HepG2 (cell line): ENCODE results near the gene SNRPD2. TPM values are rescaled to one million over a fixed set of nuclear protein-coding genes. Genes with fewer than 3 reads are reported as not detected.
A peak's percentile ranks its signal among the peaks of the same experiment; 100 is the strongest.

Experiments
- ATAC-seq: fragments of 200-7000 bp; cut with Tn5 transposase; 3 replicates; pipeline ENCODE4 v1.9.1; 2020; ENCODE audit warnings: mild to moderate bottlenecking, moderate library complexity
- BruUV-seq: library from RNA; stranded (reverse); fragments of 400-500 nt; replicated peaks from 2 replicates; lab custom pipeline; 2021; lab: Mats Ljungman, UMichigan
- CTCF ChIA-PET: fragments of 300-600 bp; formaldehyde crosslinking; extraction: SDS; loops from one replicate; lab custom pipeline; 2021; ENCODE audit warnings: low total read pairs, inconsistent platforms, low intra/inter-chr PET ratio; lab: Yijun Ruan, JAX
- POLR2A ChIA-PET: fragments of 350-600 bp; sonication (Branson Sonifier 250); formaldehyde crosslinking; loops from one replicate; lab custom pipeline; 2020; ENCODE audit warnings: antibody characterized with exemption, inconsistent platforms; lab: Yijun Ruan, JAX
- DNase-seq: peaks from one replicate; pipeline ENCODE4 v3.0.0-alpha.2; 2015; ENCODE audit warnings: low spot score
- FAIRE-seq: peaks from 3 replicates; lab custom pipeline; 2011; peaks lifted over from hg19 to GRCh38; lab: Jason Lieb, UNC
- H2AFZ ChIP-seq: one replicate; pipeline ENCODE4 v1.6.1; 2011; ENCODE audit warnings: low read length, inconsistent platforms
- H3K27ac ChIP-seq: fragments of 300-600 bp; 3 replicates; pipeline ENCODE4 v1.8.0; 2011; ENCODE audit warnings: mixed run types, mild to moderate bottlenecking, mixed read lengths, low read length, inconsistent platforms; ENCODE audit not compliant: insufficient read depth; ENCODE audit errors: extremely low read length
- H3K27me3 ChIP-seq, 2 experiments: fragments of 200-600 bp in 1 of 2; 2 replicates in 1 of 2; 3 replicates in 1 of 2; pipeline versions ENCODE4 v1.6.0 to v1.8.0; 2011; ENCODE audit warnings: low read length in 2 of 2, mild to moderate bottlenecking in 2 of 2, moderate library complexity in 2 of 2, inconsistent platforms in 1 of 2; ENCODE audit not compliant: insufficient read depth in 2 of 2, control insufficient read depth in 1 of 2
- H3K36me3 ChIP-seq, 2 experiments: fragments of 200-600 bp in 1 of 2; replicated peaks in 1 of 2; 2 replicates in 1 of 2; 3 replicates in 1 of 2; pipeline versions ENCODE4 v1.5.1 to v1.8.0; 2011; ENCODE audit warnings: low read length in 2 of 2, inconsistent platforms in 1 of 2; ENCODE audit not compliant: insufficient read depth in 2 of 2, control insufficient read depth in 1 of 2
- H3K4me1 ChIP-seq: 2 replicates; pipeline ENCODE4 v1.5.1; 2012; ENCODE audit warnings: low read length, inconsistent platforms; ENCODE audit not compliant: insufficient read depth
- H3K4me2 ChIP-seq: 2 replicates; pipeline ENCODE4 v1.6.0; 2011; ENCODE audit warnings: low read depth, low read length, inconsistent platforms
- H3K4me3 ChIP-seq, 3 experiments: fragments of 200-600 bp in 1 of 3; sonication (generic), shearing (Covaris generic) in 1 of 3; replicated peaks in 1 of 3; 2 replicates each; pipeline ENCODE4 v1.5.1; 2011 to 2016; ENCODE audit warnings: low read length in 3 of 3, inconsistent platforms in 2 of 3, low read depth in 2 of 3, mild to moderate bottlenecking in 2 of 3, control low read depth in 1 of 3, mixed read lengths in 1 of 3; ENCODE audit not compliant: insufficient read depth in 1 of 3
- H3K79me2 ChIP-seq: one replicate; pipeline ENCODE4 v1.6.1; 2011; ENCODE audit warnings: low read length, inconsistent platforms; ENCODE audit not compliant: insufficient read depth
- H3K9ac ChIP-seq: 2 replicates; pipeline ENCODE4 v1.6.0; 2011; ENCODE audit warnings: mild to moderate bottlenecking, low read depth, low read length, inconsistent platforms; ENCODE audit not compliant: insufficient read depth
- H3K9me3 ChIP-seq: 2 replicates; pipeline ENCODE4 v1.5.1; 2012; ENCODE audit warnings: mild to moderate bottlenecking, low read length
- H4K20me1 ChIP-seq: 2 replicates; pipeline ENCODE4 v1.6.0; 2011; ENCODE audit warnings: inconsistent platforms, mild to moderate bottlenecking, low read length, moderate library complexity; ENCODE audit not compliant: insufficient read depth
- CHD2 ChIP-seq: IDR thresholded peaks from 2 replicates; pipeline ENCODE4 v1.6.1; 2011; ENCODE audit warnings: low read depth, low read length, improper control_type of control experiment
- HIVEP1 ChIP-seq: sonication (generic); formaldehyde crosslinking; IDR thresholded peaks from 2 replicates; pipeline ENCODE4 v1.4.0; 2020; ENCODE audit warnings: mild to moderate bottlenecking, missing genetic modification reagents
- NRL ChIP-seq: sonication (generic); formaldehyde crosslinking; IDR thresholded peaks from 2 replicates; pipeline ENCODE4 v1.5.0; 2020; ENCODE audit warnings: missing genetic modification reagents, mild to moderate bottlenecking, moderate library complexity, borderline replicate concordance
- REST ChIP-seq, 2 experiments: IDR thresholded peaks; 2 replicates each; pipeline ENCODE4 v1.6.1; 2011 to 2012; ENCODE audit warnings: low read length in 2 of 2, borderline replicate concordance in 1 of 2, low read depth in 1 of 2, mild to moderate bottlenecking in 1 of 2, moderate library complexity in 1 of 2
- ZBTB37 ChIP-seq: sonication (generic); formaldehyde crosslinking; IDR thresholded peaks from 2 replicates; pipeline ENCODE4 v1.4.0; 2020; ENCODE audit warnings: mild to moderate bottlenecking, missing genetic modification reagents
- ZNF24 ChIP-seq: fragments of 450-650 bp; IDR thresholded peaks from 2 replicates; pipeline ENCODE4 v1.6.1; 2017; ENCODE audit warnings: antibody characterized with exemption, mild to moderate bottlenecking
- ZNF891 ChIP-seq: sonication (generic); formaldehyde crosslinking; IDR thresholded peaks from 2 replicates; pipeline ENCODE4 v1.5.0; 2020; ENCODE audit warnings: mild to moderate bottlenecking, missing genetic modification reagents
- ZSCAN29 ChIP-seq: sonication (generic); formaldehyde crosslinking; conservative IDR thresholded peaks from 2 replicates; pipeline ENCODE4 v1.4.0; 2020; ENCODE audit warnings: mild to moderate bottlenecking, missing genetic modification reagents
- WGBS: methylation state at CpG from one replicate; pipeline ENCODE4 v1.1.6; 2017; ENCODE audit warnings: low lambda C conversion rate; 5-methylcytosine and 5-hydroxymethylcytosine counted together
- in situ Hi-C: cut with HindIII; loops from 2 replicates; pipeline ENCODE4 v1.10.0; 2017; ENCODE audit warnings: low pct_unique_long_range_greater_than_20kb; ENCODE audit not compliant: extremely low pct_ligation_motif_present
- intact Hi-C: fragments of 100-400 bp; cut with micrococcal nuclease; formaldehyde crosslinking; loops from one replicate; pipeline ENCODE4 v1.10.0; 2022; ENCODE audit not compliant: unreplicated experiment
- polyA plus RNA-seq, 8 experiments: library from polyadenylated mRNA; depleted of rRNA in 3 of 8; stranded (reverse) in 7 of 8; unstranded in 1 of 8; fragments of >200 nt; fragmentation: Illumina TruSeq in 4 of 8; extraction: Trizol in 4 of 8; gene quantifications; 2 replicates each; pipeline versions ENCODE4 v1.2.1 to v1.2.3, GENCODE V29; 2011 to 2016; ENCODE audit warnings: low read depth in 4 of 8, missing spikeins in 1 of 8, mixed read lengths in 1 of 8; ENCODE audit not compliant: insufficient read depth in 1 of 8
- total RNA-seq, 5 experiments: library from RNA; depleted of rRNA; stranded (reverse); fragments of >200 nt; fragmentation: Illumina TruSeq; extraction: Trizol; gene quantifications; 2 replicates each; pipeline ENCODE4 v1.2.3, GENCODE V29; 2016; ENCODE audit warnings: low read depth in 1 of 5

SNRPD2 gene
- total and polyA plus RNA-seq, 2 of the 13 experiments (the other 11 are each of a cell fraction or from before 2014, with no cell fraction given), result 299 to 485 TPM

GRCh38 chr19:45646345-45646698, 45.4 kb downstream of the SNRPD2 start:
- TF ChIP-seq ZNF891 (CRISPR knock-in tag), result no peak
- TF ChIP-seq HIVEP1 (CRISPR knock-in tag), result no peak
- TF ChIP-seq ZBTB37, result no peak
- peak in 1 of 2 experiments; percentile 73; a peak in 2 of 4 replicates for TF ChIP-seq REST (IDR thresholded peaks at IDR 0.05; ENCODE audit: borderline replicate concordance in 1 of 2, low read depth in 1 of 2, low read length in 2 of 2)
- TF ChIP-seq NRL, result no peak
- TF ChIP-seq ZNF24, result peak; percentile 35; the same call in 1 of the 2 replicates
- no peak for TF ChIP-seq CHD2
- TF ChIP-seq ZSCAN29, result no peak
- WGBS, result 25% methylated on average over 8 of the region's 9 CpGs
- Histone ChIP-seq H3K79me2 (no peaks in the 10 kb centered on the region), H3K4me3 (no peak overlapping the region), H3K4me1 (peaks cover 40% of the 10 kb centered on the region), H4K20me1 (no peaks in the 10 kb centered on the region), H3K27me3 (peaks cover 0 to 11% of the 10 kb centered on the region in 2 experiments; a peak in 2 of 5 replicates), H3K4me2 (peak overlapping the region; percentile 56), H3K9ac (no peak overlapping the region), H3K27ac (no peak overlapping the region), H3K36me3 (no peaks in the 10 kb centered on the region), H2AFZ (no peak overlapping the region), H3K9me3 (no peaks in the 10 kb centered on the region)
- FAIRE-seq, result no peak
- no TSS peak for BruUV-seq
- no peak for ATAC-seq
- POLR2A ChIA-PET, result no interaction called here
- intact Hi-C loops, result loop anchor here (1.0 kb wide), 1 partner anchor 56 kb away; no protein-coding TSS in a partner anchor
- in situ Hi-C loops, result no loop called here
- DNase-seq, result no peak
- CTCF ChIA-PET, result no interaction called here
